ENCODE data around the gene SH3BGRL3.
A peak's percentile ranks its signal among the peaks of the same experiment; 100 is the strongest.
"Not testable (repeated sequence)": the region's sequence is repeated elsewhere in the genome, so short reads cannot be mapped to it uniquely, and the experiment has no call there.

Gene SH3BGRL3

DNA sequence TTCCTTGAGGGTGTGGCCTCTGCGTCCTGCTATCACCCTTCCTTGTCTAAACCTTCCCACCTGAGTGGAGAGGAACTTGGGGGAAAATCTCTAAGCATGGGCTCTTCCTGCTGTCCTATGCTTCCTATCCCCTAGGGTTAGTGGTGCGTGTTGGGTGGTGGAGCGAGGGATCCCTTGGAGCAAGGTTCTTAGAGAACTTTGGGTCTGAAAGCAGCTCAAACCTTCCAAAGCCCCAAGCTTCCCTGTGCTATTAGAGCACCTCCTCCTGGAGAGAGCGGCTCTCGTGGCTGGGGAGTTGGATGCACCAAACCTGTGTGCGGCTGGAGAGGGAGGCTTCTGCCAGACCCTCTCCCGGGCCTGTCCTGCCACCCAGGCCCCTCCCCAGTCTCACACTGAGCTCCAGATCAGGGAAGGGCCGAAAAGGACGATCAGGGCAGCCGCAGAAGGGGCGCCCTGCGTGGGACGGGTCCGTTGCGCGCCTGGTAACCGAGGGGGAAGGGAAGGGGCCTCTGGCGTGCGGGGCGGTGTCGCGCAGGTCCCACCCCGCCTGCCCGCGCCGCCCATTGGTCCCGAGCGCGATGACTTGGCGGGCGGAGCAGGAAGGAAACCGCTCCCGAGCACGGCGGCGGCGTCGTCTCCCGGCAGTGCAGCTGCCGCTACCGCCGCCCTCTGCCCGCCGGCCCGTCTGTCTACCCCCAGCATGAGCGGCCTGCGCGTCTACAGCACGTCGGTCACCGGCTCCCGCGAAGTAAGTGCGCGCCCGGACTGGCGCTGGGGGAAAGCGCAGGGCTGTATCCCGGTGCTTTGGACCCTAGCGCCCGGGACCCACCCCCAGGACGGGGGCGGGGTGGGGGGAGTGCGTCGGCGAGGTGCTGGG is at the start of gene SH3BGRL3:
Gene SH3BGRL3 (plus strand): TSS at position 631 of the 877 bp plus-strand sequence. CDS start 70 bp downstream, at position 701.
- DNase-seq, result peak; percentile 84

DNA sequence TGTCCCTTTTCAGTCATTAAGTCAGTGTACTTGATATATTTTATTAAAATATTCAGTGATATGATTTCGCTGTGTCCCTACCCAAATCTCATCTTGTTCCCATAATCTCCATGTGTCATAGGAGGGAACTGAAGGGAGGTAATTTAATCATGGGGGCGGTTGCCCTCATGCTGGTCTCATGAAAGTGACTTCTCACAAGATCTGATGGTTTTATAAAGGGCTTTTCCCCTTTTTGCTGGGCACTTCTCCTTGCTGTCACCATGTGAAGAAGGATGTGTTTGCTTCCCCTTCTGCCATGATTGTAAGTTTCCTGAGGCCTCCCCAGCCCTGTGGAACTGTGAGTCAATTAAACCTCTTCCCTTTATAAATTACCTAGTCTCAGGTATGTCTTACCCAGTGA is 49.2 kb upstream of the SH3BGRL3 start:
- DNase-seq, result not testable (repeated sequence)

DNA sequence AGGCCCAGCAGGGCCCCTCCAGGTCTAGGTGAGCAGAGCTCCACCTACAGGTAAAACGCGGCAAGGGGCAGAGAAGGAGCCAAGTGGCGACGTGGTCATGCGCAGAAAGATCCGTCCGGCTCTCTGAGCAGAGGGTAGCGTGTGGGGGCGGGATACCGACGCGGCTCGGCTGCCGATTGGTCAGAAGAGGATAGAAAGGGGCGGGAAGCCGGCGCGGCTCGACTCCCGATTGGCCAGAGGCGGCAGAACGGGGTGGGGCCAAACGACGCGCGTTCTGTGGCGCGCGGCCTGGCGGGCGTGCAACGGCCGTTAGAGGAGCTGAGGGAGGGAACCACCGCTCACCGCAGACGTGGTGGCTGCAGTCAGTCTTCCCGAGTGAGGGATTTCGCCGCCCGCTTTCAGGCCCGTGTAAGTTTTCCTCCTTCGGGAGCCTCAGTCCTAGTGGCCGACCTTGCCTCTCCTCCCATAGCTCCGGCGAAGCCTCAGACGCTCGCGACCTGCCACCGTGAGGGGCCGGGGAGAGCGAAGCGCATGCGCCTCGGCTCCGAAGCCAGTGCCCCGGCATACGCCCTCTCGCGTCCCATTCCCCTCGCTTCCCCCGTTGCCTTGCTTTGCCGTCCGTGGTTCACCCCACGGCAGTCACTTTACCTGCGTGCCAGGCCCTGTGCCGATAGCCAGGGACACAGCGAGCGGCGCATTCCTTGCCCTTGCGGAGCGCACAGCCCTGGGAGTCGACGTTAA is 45.8 kb upstream of the SH3BGRL3 start, which contains the start of gene CEP85:
Gene CEP85 (plus strand): TSS at position 298 of the 741 bp plus-strand sequence. CDS start 5,584 bp downstream, outside the sequence.
- peak; percentile 98 for DNase-seq

DNA sequence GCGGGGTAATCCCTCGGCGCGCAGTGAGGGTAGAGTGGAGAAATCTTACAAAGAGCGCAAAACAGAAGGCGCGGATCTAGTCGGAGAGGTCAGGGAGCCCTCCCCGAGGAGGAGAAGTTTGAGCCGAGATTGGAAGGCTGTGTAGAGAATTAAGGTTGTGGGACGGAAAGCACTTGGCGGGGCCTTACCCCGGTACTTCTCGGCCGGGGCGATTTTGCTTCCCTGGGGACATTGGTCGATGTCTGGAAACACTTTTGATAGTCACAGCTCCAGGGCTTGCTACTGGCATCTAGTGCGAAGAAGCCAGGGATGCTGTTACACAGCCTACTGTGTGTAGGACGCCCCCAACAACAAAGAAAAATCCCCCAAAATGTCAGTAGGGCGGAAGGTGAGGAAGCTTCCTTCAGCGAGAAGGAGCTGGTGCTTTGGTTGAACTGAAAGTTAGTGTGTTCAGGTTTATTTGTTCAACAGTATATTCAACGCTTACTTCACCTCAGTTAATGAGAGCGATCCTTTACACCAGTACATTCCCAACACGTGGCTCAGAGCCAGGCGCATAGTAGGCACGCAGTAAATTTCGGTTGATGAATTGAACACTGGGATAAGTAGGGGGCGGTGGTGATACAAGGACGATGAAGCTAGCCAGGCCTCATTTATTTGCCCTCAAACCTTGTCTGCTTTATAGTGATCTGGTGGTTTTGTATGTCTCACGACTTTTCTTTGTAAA is 45.1 kb upstream of the SH3BGRL3 start:
- no peak for DNase-seq

DNA sequence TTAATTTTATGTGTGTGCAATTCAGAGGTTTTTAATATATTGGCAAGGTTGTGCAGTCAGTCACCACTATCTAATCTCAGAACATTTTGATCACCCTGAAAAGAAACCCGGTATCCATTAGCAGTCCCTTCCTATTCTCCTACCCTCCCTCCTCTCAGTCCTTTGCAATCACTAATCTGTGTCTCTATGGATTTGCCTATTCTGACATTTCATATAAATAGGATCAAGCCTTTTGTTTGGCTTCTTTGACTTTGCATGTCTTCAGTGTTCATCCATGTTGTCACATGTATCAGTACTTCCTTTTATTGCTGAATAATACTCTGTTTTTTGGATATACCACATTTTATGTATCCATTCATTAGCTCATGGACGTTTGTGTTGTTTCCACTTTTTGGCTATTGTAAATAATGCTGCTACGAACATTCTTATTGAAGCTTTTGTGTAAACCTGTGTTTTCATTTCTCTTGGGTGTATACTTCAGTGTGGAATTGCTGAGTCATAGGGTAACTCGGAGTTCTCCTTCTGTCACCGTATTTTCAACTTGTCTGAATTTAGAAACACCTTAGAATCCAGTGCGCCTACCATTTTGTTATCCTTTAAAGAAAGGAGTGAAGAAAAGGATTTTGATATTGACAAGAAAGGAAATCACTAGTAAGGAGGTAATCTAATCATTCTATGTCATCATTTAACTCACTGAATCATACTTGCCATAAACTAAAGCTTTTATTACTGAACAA is 42.5 kb upstream of the SH3BGRL3 start:
- DNase-seq, result no peak

DNA sequence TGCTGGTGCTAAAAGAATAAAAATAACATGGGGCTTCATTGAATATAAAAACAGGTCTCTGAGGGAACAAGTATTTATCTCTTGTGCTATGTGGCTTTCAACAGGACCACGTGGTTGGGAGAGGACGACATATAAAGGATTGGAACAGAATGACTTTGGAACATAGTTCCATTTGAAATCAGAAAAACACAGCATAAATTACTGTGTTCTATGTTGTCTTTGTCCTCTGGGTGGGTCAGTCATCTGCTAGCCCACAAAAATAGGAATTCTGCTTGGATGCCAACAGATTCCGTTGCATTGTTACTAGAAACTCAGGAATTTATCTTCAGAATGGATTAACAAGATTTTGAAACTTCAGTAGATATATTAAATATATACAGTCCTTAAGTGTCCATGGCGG is 40.0 kb upstream of the SH3BGRL3 start:
- no peak for DNase-seq

GRCh38 chr1:26252718-26253117 is 27.2 kb upstream of the SH3BGRL3 start:
- no peak for DNase-seq

DNA sequence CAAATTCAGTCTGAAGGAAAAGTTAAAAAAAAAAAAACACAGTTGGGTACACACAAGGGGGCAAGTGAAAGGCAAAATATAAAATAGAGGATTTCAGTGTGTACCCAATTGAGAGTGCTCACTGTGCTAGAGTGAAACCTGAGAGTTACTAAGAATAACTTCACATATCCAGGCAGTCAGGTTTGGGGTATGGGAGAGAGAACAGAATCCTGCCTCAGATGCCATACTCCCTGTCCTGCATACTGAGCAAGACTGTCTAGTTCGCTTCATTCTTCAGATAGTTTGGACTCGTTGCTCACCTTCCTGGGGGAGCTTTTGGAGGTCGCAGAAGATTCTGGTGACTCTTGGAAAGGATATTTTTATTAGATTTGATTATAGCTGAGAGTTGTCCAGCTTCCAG is 25.5 kb upstream of the SH3BGRL3 start:
- no peak for DNase-seq

- no peak for DNase-seq
Measured at GRCh38 chr1:26257222-26257621, 22.7 kb upstream of the SH3BGRL3 start.

GRCh38 chr1:26259005-26259404 is 20.9 kb upstream of the SH3BGRL3 start:
- no peak for DNase-seq

- no peak for DNase-seq
Measured at GRCh38 chr1:26259578-26259977, 20.3 kb upstream of the SH3BGRL3 start.

GRCh38 chr1:26263212-26263611 is 16.7 kb upstream of the SH3BGRL3 start:
- no peak for DNase-seq

- DNase-seq, result no peak
Measured at GRCh38 chr1:26265405-26265804, 14.5 kb upstream of the SH3BGRL3 start.

DNA sequence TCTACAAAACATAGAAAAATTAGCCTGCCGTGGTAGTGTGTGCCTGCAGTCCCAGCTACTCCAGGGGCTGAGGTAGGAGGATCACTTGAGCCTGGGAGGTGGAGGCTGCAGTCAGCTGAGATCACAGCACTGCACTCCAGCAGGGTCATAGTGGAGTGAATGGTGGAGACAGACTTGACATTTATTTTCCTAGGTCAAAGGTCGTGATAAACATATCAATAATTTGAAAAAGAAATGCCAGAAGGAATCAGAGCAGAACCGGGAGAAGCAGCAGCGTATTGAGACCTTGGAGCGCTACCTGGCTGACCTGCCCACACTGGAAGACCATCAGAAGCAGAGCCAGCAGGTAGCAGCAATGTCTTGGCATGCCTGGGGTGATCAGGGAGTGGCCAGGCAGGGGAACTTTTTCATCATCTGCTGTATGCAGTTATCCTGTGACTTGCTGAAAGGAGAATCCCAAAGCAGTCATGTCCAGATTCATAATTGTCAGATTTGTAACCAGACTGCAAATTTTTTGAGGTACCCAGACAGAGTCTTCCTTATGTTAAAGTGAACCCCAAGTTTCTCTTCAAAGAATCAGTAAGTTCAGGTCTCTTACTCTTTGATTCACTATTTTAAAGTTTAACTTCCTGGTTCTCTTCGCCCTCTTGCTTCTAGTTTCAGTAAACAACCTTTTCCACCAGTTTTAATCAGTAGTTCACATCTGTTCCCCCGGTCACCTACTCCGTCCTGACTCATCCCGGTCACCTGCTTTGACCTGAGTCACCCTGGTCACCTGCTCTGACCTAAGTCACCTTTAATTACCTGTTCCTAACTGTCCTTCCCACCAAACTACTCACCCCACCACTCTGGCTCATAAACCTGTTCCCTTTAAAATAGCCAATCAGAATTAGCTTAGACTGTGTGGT is 11.3 kb upstream of the SH3BGRL3 start:
- DNase-seq, result no peak

GRCh38 chr1:26269198-26269550 is 10.7 kb upstream of the SH3BGRL3 start:
- no peak for DNase-seq

- no peak for DNase-seq
Measured at GRCh38 chr1:26274801-26275425, 5.0 kb upstream of the SH3BGRL3 start.

DNA sequence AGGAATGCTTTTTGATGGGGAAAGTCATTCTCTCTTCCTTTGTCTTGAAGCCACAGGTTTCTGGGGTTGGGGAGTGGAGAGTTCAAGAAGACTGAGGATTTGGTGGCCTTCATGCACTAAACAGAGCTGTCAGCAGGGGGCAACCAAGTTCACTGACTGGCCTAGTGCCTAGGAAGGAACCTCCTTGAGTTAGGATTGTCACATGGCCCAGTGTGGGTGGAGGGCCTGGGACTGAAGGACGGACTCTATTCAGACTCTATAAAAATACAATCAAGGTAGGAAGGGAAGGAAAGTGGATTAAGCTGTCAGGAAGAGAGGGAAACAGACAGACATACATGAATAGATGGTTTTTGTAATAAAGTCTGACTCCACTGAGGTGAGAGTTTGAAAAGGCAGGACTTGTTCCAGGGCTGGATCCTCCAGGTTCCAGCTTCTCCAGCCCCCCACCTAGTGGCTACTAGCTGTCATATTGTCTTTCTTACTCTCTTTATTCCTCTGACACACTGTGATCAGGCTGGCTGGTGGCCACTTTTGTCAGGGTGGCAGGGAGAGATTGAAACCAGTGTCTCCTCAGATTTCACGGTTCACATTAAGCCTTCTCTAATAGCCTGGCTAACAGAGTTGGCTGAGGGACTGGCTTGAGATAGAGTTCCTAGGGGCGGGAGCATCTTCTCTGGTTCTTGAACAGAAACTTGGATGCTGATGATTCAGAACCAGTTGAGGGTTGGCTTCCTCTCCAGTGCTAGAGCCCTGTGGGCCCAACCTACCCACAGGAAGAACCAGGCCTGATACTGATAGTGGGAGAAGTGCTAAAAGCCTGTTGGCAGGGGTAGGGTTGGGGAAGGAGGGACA is 4.1 kb upstream of the SH3BGRL3 start:
- DNase-seq, result peak; percentile 73

GRCh38 chr1:26276432-26276838 is 3.5 kb upstream of the SH3BGRL3 start:
- DNase-seq, result no peak

GRCh38 chr1:26277261-26277661 is 2.6 kb upstream of the SH3BGRL3 start:
- no peak for DNase-seq

DNA sequence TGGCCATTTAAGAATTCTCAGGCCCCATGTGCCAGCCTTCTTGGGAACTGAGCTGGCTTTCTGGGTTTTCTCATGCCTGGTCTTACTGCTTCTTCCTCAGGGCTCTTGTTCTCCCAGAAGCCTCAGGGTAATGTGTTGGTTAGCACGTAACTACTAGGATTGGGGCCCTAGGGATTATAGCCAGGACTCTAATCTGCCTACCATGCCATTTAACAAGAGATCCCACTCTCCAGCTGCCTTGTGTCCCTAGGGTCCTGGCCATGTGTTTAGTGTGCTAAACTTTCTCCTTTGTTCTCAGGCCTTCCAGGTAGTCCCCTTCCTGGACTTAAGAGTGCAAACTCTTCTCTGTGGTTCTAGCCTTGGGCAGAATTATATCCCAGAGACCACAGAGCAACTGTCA is 2.2 kb upstream of the SH3BGRL3 start:
- no peak for DNase-seq

Data from activated naive CD4-positive, alpha-beta T cell treated with anti-CD3 and anti-CD28 coated beads, Interleukin-2, amount 50 U/mL, for 16 hours (primary cell).